T-helper 1 cell (primary cell): ENCODE results near the gene TYMP.
A peak's percentile ranks its signal among the peaks of the same experiment; 100 is the strongest.
"Not testable (repeated sequence)": the region's sequence is repeated elsewhere in the genome, so short reads cannot be mapped to it uniquely, and the experiment has no call there.

Source experiments
- DNase-seq, 5 donors: peaks; one replicate each; pipeline ENCODE4 v3.0.0-alpha.2; 2012 to 2020

TYMP gene

GRCh38 chr22:50537765-50538164 lies 8.0 kb upstream of the TYMP start:
- no peak for DNase-seq

GRCh38 chr22:50536226-50536625 lies 6.4 kb upstream of the TYMP start:
- DNase-seq, result no peak

- DNase-seq, result no peak
Measured at GRCh38 chr22:50535113-50535512, 5.3 kb upstream of the TYMP start.

- not testable (repeated sequence) for DNase-seq
Measured at GRCh38 chr22:50533856-50534711, 4.3 kb upstream of the TYMP start.

- no peak for DNase-seq
Measured at GRCh38 chr22:50532824-50533796, 3.3 kb upstream of the TYMP start.

- DNase-seq, result no peak
Measured at GRCh38 chr22:50531962-50532674, 2.3 kb upstream of the TYMP start.

- DNase-seq, result peak in 4 of 5 donors; percentile 47 to 86 (median 57)
Measured at GRCh38 chr22:50531546-50531961, 1.7 kb upstream of the TYMP start.

- peak; percentile 47 to 92 (median 65) for DNase-seq
Measured at GRCh38 chr22:50530877-50531545, 1.2 kb upstream of the TYMP start.

- DNase-seq, result no peak
Measured at GRCh38 chr22:50530580-50530876, 716 bp upstream of the TYMP start.

- DNase-seq, result no peak
Measured at GRCh38 chr22:50529416-50529896, 356 bp downstream of the TYMP start.

- no peak for DNase-seq
Measured at GRCh38 chr22:50528682-50529415, 963 bp downstream of the TYMP start.

GRCh38 chr22:50527921-50528681 lies 1.7 kb downstream of the TYMP start:
- DNase-seq, result no peak

GRCh38 chr22:50526834-50527801 lies 2.7 kb downstream of the TYMP start:
- DNase-seq, result peak in 1 of 5 donors; percentile 55

- DNase-seq, result peak; percentile 76 to 91 (median 81)
Measured at GRCh38 chr22:50526108-50526833, 3.5 kb downstream of the TYMP start.

GRCh38 chr22:50525858-50526107 lies 4.0 kb downstream of the TYMP start:
- no peak for DNase-seq

- peak; percentile 95 to 98 (median 97) for DNase-seq
Measured at GRCh38 chr22:50525104-50525857, 4.5 kb downstream of the TYMP start, which contains the start of gene SCO2. Gene SCO2, minus strand, starts transcription at chr22:50525598. Its CDS starts 1,187 bp downstream, at chr22:50524411.

- DNase-seq, result no peak
Measured at GRCh38 chr22:50524676-50525103, 5.1 kb downstream of the TYMP start.
